H9 (cell line): Measurements from ENCODE around the gene CSTPP1. TPM values are rescaled to one million over a fixed set of nuclear protein-coding genes. Genes with fewer than 3 reads are reported as not detected.

Experiments used
- DNase-seq: peaks from one replicate; pipeline ENCODE4 v3.0.0-alpha.2; 2017
- H2AFZ ChIP-seq: one replicate; pipeline ENCODE4 v1.6.1; 2013; ENCODE audit warnings: mild to moderate bottlenecking, low read length, control low read depth, moderate library complexity
- H2AK5ac ChIP-seq: 2 replicates; pipeline ENCODE4 v1.6.1; 2013; ENCODE audit warnings: low read length, control low read depth, mixed read lengths; ENCODE audit not compliant: insufficient read length
- H2BK120ac ChIP-seq: one replicate; pipeline ENCODE4 v1.6.1; 2013; ENCODE audit warnings: low read depth, mild to moderate bottlenecking, low read length, control low read depth, inconsistent platforms; ENCODE audit not compliant: poor library complexity, severe bottlenecking
- H2BK12ac ChIP-seq: 2 replicates; pipeline ENCODE4 v1.6.1; 2013; ENCODE audit warnings: low read length, control low read depth, mixed read lengths, low read depth; ENCODE audit not compliant: insufficient read length
- H2BK15ac ChIP-seq: 2 replicates; pipeline ENCODE4 v1.6.1; 2013; ENCODE audit warnings: low read depth, low read length, control low read depth
- H2BK20ac ChIP-seq: one replicate; pipeline ENCODE4 v1.6.1; 2013; ENCODE audit warnings: low read depth, mild to moderate bottlenecking, low read length, control low read depth, inconsistent platforms; ENCODE audit not compliant: poor library complexity, severe bottlenecking
- H2BK5ac ChIP-seq: 2 replicates; pipeline ENCODE4 v1.6.1; 2013; ENCODE audit warnings: low read length, control low read depth, mixed read lengths; ENCODE audit not compliant: insufficient read length
- H3K14ac ChIP-seq: 2 replicates; pipeline ENCODE4 v1.6.1; 2013; ENCODE audit warnings: low read length, control low read depth; ENCODE audit not compliant: insufficient read depth
- H3K18ac ChIP-seq: 2 replicates; pipeline ENCODE4 v1.6.1; 2013; ENCODE audit warnings: low read depth, mild to moderate bottlenecking, mixed read lengths, low read length, control low read depth; ENCODE audit not compliant: insufficient read length
- H3K23ac ChIP-seq: 2 replicates; pipeline ENCODE4 v1.6.1; 2013; ENCODE audit warnings: low read length, control low read depth, mixed read lengths, low read depth; ENCODE audit not compliant: insufficient read length
- H3K23me2 ChIP-seq: 2 replicates; pipeline ENCODE4 v1.6.1; 2013; ENCODE audit warnings: low read depth, mild to moderate bottlenecking, mixed read lengths, low read length, control low read depth; ENCODE audit not compliant: insufficient read length, poor library complexity, severe bottlenecking
- H3K27ac ChIP-seq: 2 replicates; pipeline ENCODE4 v1.5.1; 2013; ENCODE audit warnings: low read length, control low read depth, mixed read lengths, low read depth; ENCODE audit not compliant: insufficient read length
- H3K27me3 ChIP-seq: 2 replicates; pipeline ENCODE4 v1.6.1; 2013; ENCODE audit warnings: low read length, control low read depth, inconsistent platforms; ENCODE audit not compliant: insufficient read depth
- H3K4ac ChIP-seq: 2 replicates; pipeline ENCODE4 v1.6.1; 2013; ENCODE audit warnings: low read depth, mild to moderate bottlenecking, control low read depth, inconsistent platforms, low read length, moderate library complexity
- H3K4me1 ChIP-seq: 2 replicates; pipeline ENCODE4 v1.6.1; 2013; ENCODE audit warnings: low read length, control low read depth, inconsistent platforms; ENCODE audit not compliant: insufficient read depth
- H3K4me2 ChIP-seq: 2 replicates; pipeline ENCODE4 v1.6.1; 2013; ENCODE audit warnings: low read length, control low read depth, mixed read lengths; ENCODE audit not compliant: insufficient read length, insufficient read depth
- H3K56ac ChIP-seq: 2 replicates; pipeline ENCODE4 v1.6.1; 2013; ENCODE audit warnings: low read depth, mild to moderate bottlenecking, mixed read lengths, low read length, control low read depth; ENCODE audit not compliant: insufficient read length
- H3K79me1 ChIP-seq: 2 replicates; pipeline ENCODE4 v1.6.1; 2013; ENCODE audit warnings: low read depth, mild to moderate bottlenecking, moderate library complexity, low read length, control low read depth, inconsistent platforms; ENCODE audit not compliant: insufficient read depth, poor library complexity, severe bottlenecking
- H3K79me2 ChIP-seq: 2 replicates; pipeline ENCODE4 v1.6.1; 2013; ENCODE audit warnings: low read length, control low read depth, inconsistent platforms; ENCODE audit not compliant: insufficient read depth
- H3K9ac ChIP-seq: 2 replicates; pipeline ENCODE4 v1.6.1; 2013; ENCODE audit warnings: low read length, control low read depth, mixed read lengths; ENCODE audit not compliant: insufficient read length; ENCODE audit errors: extremely low read depth
- H3K9me3 ChIP-seq: one replicate; pipeline ENCODE4 v1.6.1; 2013; ENCODE audit warnings: low read depth, low read length, inconsistent platforms; ENCODE audit not compliant: control insufficient read depth
- H3T11ph ChIP-seq: one replicate; pipeline ENCODE4 v1.6.1; 2013; ENCODE audit warnings: mild to moderate bottlenecking, low read length, control low read depth, inconsistent platforms
- H4K20me1 ChIP-seq: one replicate; pipeline ENCODE4 v1.6.1; 2013; ENCODE audit not compliant: control insufficient read depth, insufficient read length, insufficient read depth
- H4K5ac ChIP-seq: 2 replicates; pipeline ENCODE4 v1.6.1; 2013; ENCODE audit warnings: low read depth, mild to moderate bottlenecking, mixed read lengths, low read length, control low read depth; ENCODE audit not compliant: insufficient read length
- H4K8ac ChIP-seq: replicated peaks from 2 replicates; pipeline ENCODE4 v1.6.1; 2013; ENCODE audit warnings: low read length, control low read depth, mixed read lengths, low read depth; ENCODE audit not compliant: insufficient read length
- H4K91ac ChIP-seq: 2 replicates; pipeline ENCODE4 v1.6.1; 2013; ENCODE audit warnings: low read depth, mild to moderate bottlenecking, moderate library complexity, mixed read lengths, low read length, control low read depth; ENCODE audit not compliant: insufficient read length
- H3K27ac Mint-ChIP-seq, 3 experiments: 2 replicates in 2 of 3; 3 replicates in 1 of 3; pipeline ENCODE4 v1.8.0; 2020 to 2021; ENCODE audit warnings: mixed read lengths in 3 of 3, mild to moderate bottlenecking in 1 of 3, moderate library complexity in 1 of 3
- H3K27me3 Mint-ChIP-seq: 2 replicates; pipeline ENCODE4 v1.8.0; 2021; ENCODE audit warnings: low read depth, mild to moderate bottlenecking, moderate library complexity, mixed read lengths
- H3K36me3 Mint-ChIP-seq, 3 experiments: 2 replicates in 2 of 3; 3 replicates in 1 of 3; pipeline ENCODE4 v1.8.0; 2020 to 2021; ENCODE audit warnings: low read depth in 3 of 3, mixed read lengths in 3 of 3; ENCODE audit not compliant: insufficient read depth in 1 of 3
- H3K4me1 Mint-ChIP-seq, 2 experiments: 2 replicates each; pipeline ENCODE4 v1.8.0; 2020; ENCODE audit warnings: mixed read lengths in 2 of 2
- H3K4me3 Mint-ChIP-seq, 2 experiments: 2 replicates in 1 of 2; 3 replicates in 1 of 2; pipeline ENCODE4 v1.8.0; 2020 to 2021; ENCODE audit warnings: mild to moderate bottlenecking in 2 of 2, mixed read lengths in 2 of 2, moderate library complexity in 1 of 2
- H3K9me3 Mint-ChIP-seq, 2 experiments: 2 replicates in 1 of 2; 3 replicates in 1 of 2; pipeline ENCODE4 v1.8.0; 2020; ENCODE audit warnings: mild to moderate bottlenecking in 2 of 2, mixed read lengths in 2 of 2, moderate library complexity in 1 of 2
- WGBS: extraction: QIAGEN DNeasy Blood & Tissue Kit; methylation state at CpG from one replicate; pipeline ENCODE4 v1.1.7; 2013; ENCODE audit warnings: missing lambda C conversion rate, low lambda C conversion rate, mixed read lengths; ENCODE audit not compliant: insufficient read length; ENCODE audit errors: extremely low coverage; 5-methylcytosine and 5-hydroxymethylcytosine counted together
- total RNA-seq: library from RNA; stranded (reverse); gene quantifications from 2 replicates; pipeline ENCODE4 v1.2.1, GENCODE V29; 2021
- TF ChIP-seq, protein P1 (sequence below): fragments of 200-600 bp; sonication (generic); conservative IDR thresholded peaks from 3 replicates; pipeline ENCODE4 v1.8.0; 2021; ENCODE audit warnings: antibody characterized with exemption, mild to moderate bottlenecking

Gene CSTPP1
- total RNA-seq, 1 experiment from 2014 or later: 21.2 TPM

DNA sequence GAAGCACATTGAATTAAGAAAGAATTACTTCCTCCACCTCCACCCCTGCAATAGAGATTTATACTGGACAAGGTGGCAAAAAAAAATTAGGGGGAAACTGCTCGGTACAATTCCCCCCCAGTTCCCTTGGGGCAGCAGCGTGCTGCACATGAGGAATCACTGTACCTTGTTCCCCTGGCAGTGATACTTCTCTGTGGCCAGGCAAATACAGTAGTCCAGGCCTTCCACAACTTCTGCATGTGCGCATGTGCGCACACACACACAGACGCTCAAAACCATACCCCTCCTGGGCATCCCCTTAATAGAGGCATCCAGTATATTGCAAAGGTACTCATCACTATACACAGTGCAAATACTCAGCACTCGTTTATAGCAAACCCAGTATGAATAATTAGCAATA is 171.2 kb downstream of the CSTPP1 start:
- TF ChIP-seq, protein P1, sequence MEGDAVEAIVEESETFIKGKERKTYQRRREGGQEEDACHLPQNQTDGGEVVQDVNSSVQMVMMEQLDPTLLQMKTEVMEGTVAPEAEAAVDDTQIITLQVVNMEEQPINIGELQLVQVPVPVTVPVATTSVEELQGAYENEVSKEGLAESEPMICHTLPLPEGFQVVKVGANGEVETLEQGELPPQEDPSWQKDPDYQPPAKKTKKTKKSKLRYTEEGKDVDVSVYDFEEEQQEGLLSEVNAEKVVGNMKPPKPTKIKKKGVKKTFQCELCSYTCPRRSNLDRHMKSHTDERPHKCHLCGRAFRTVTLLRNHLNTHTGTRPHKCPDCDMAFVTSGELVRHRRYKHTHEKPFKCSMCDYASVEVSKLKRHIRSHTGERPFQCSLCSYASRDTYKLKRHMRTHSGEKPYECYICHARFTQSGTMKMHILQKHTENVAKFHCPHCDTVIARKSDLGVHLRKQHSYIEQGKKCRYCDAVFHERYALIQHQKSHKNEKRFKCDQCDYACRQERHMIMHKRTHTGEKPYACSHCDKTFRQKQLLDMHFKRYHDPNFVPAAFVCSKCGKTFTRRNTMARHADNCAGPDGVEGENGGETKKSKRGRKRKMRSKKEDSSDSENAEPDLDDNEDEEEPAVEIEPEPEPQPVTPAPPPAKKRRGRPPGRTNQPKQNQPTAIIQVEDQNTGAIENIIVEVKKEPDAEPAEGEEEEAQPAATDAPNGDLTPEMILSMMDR: no peak
- no peaks in the 10 kb centered on the region for H3K79me2 ChIP-seq
- DNase-seq: no peak
- no peak overlapping the region for H2AFZ ChIP-seq
- no peak overlapping the region for H2BK15ac ChIP-seq
- H4K8ac ChIP-seq: no peak overlapping the region
- H2AK5ac ChIP-seq: no peak overlapping the region
- no peak overlapping the region for H3K9ac ChIP-seq
- no peak overlapping the region for H4K91ac ChIP-seq
- H3K27ac ChIP-seq: no peak overlapping the region
- Mint-ChIP-seq H3K27me3 (no peaks in the 10 kb centered on the region), H3K9me3 (no peaks in the 10 kb centered on the region), H3K27ac (no peak overlapping the region), H3K4me3 (no peak overlapping the region), H3K4me1 (peaks cover 12 to 15% of the 10 kb centered on the region in 2 experiments), H3K36me3 (no peaks in the 10 kb centered on the region)
- no peak overlapping the region for H3K56ac ChIP-seq
- H3K4me2 ChIP-seq: no peak overlapping the region
- H3K9me3 ChIP-seq: no peaks in the 10 kb centered on the region
- H3K14ac ChIP-seq: no peak overlapping the region
- no peak overlapping the region for H4K5ac ChIP-seq
- peaks cover 4% of the 10 kb centered on the region; the same call in 1 of the 2 replicates for H3K4me1 ChIP-seq
- H3K27me3 ChIP-seq: no peaks in the 10 kb centered on the region
- H3K79me1 ChIP-seq: no peaks in the 10 kb centered on the region
- no CpG with 5 or more reads among the region's 6 CpGs for WGBS
- H3K23me2 ChIP-seq: no peaks in the 10 kb centered on the region
- no peak overlapping the region for H3K4ac ChIP-seq
- H2BK20ac ChIP-seq: no peak overlapping the region
- H3K23ac ChIP-seq: no peak overlapping the region
- H2BK12ac ChIP-seq: no peak overlapping the region
- no peak overlapping the region for H2BK5ac ChIP-seq
- no peak overlapping the region for H2BK120ac ChIP-seq
- no peaks in the 10 kb centered on the region for H4K20me1 ChIP-seq
- no peak overlapping the region for H3K18ac ChIP-seq
- H3T11ph ChIP-seq: no peak overlapping the region
